Activated B cell treated with CpG ODN at 0.5 μM for 24 hours (primary cell): ENCODE data around the gene MOB3A. TPM values are rescaled to one million over a fixed set of nuclear protein-coding genes. Genes with fewer than 3 reads are reported as not detected.

Experiments used
- ATAC-seq: fragments of 200-7000 bp; cut with Tn5 transposase; one replicate; pipeline ENCODE4 v1.10.0; 2021; ENCODE audit warnings: low read depth, mild to moderate bottlenecking, moderate library complexity
- CTCF ChIA-PET: fragments of 350-600 bp; sonication (Branson Sonifier 250); formaldehyde crosslinking; loops from one replicate; lab custom pipeline; 2021; ENCODE audit warnings: antibody characterized with exemption; lab: Charles Lee
- POLR2A ChIA-PET: fragments of 350-600 bp; sonication (Branson Sonifier 250); formaldehyde crosslinking; loops from one replicate; lab custom pipeline; 2021; ENCODE audit warnings: antibody characterized with exemption; lab: Charles Lee
- DNase-seq: peaks from one replicate; pipeline ENCODE4 v3.0.0; 2022
- H3K27ac Mint-ChIP-seq: one replicate; pipeline ENCODE4 v1.8.0; 2020; ENCODE audit warnings: mixed read lengths
- H3K27me3 Mint-ChIP-seq: one replicate; pipeline ENCODE4 v1.8.0; 2021; ENCODE audit warnings: mixed read lengths
- H3K36me3 Mint-ChIP-seq: one replicate; pipeline ENCODE4 v1.8.0; 2021; ENCODE audit warnings: low read depth, mixed read lengths
- H3K4me1 Mint-ChIP-seq: one replicate; pipeline ENCODE4 v1.8.0; 2021; ENCODE audit warnings: mixed read lengths
- H3K4me3 Mint-ChIP-seq: one replicate; pipeline ENCODE4 v1.8.0; 2020; ENCODE audit warnings: mild to moderate bottlenecking, mixed read lengths
- H3K9me3 Mint-ChIP-seq: one replicate; pipeline ENCODE4 v1.8.0; 2020; ENCODE audit warnings: mixed read lengths
- CTCF ChIP-seq: fragments of 200-600 bp; IDR thresholded peaks from one replicate; pipeline ENCODE4 v1.8.0; 2022; ENCODE audit warnings: antibody characterized with exemption, mild to moderate bottlenecking
- intact Hi-C: fragments of 100-400 bp; cut with micrococcal nuclease; formaldehyde crosslinking; loops from one replicate; pipeline ENCODE4 v1.15.1; 2024
- total RNA-seq: library from RNA; stranded (reverse); gene quantifications from 2 replicates; pipeline ENCODE4 v1.2.3, GENCODE V29; 2022

MOB3A gene
- total RNA-seq, 1 donor from 2014 or later = 189 TPM

- intact Hi-C loops = no loop called here
- ChIA-PET CTCF (no interaction called here), POLR2A (no interaction called here)
- Mint-ChIP-seq H3K4me1 (peaks cover 14% of the 10 kb centered on the region), H3K27me3 (no peaks in the 10 kb centered on the region), H3K4me3 (no peak overlapping the region), H3K27ac (no peak overlapping the region), H3K9me3 (no peaks in the 10 kb centered on the region), H3K36me3 (peaks cover 49% of the 10 kb centered on the region)
- TF ChIP-seq CTCF = no peak
- no peak for DNase-seq
- no peak for ATAC-seq
Measured at GRCh38 chr19:2139385-2140137, 43.4 kb upstream of the MOB3A start.

GRCh38 chr19:2138061-2138728 is 42.1 kb upstream of the MOB3A start:
- Mint-ChIP-seq H3K36me3 (peaks cover 51% of the 10 kb centered on the region), H3K27me3 (no peaks in the 10 kb centered on the region), H3K4me1 (peaks cover 4% of the 10 kb centered on the region), H3K9me3 (no peaks in the 10 kb centered on the region), H3K27ac (no peak overlapping the region), H3K4me3 (no peak overlapping the region)
- no peak for DNase-seq
- intact Hi-C loops = no loop called here
- ChIA-PET POLR2A (interaction anchor here (0.7 kb wide), 1 partner anchor 36 kb away, joined by 8 read pairs; no protein-coding TSS in a partner anchor), CTCF (no interaction called here)
- no peak for TF ChIP-seq CTCF
- ATAC-seq = no peak

GRCh38 chr19:2136796-2137195 is 40.7 kb upstream of the MOB3A start:
- no peak for TF ChIP-seq CTCF
- Mint-ChIP-seq H3K4me1 (peaks cover 4% of the 10 kb centered on the region), H3K27me3 (no peaks in the 10 kb centered on the region), H3K9me3 (no peaks in the 10 kb centered on the region), H3K36me3 (peaks cover 64% of the 10 kb centered on the region), H3K27ac (no peak overlapping the region), H3K4me3 (no peak overlapping the region)
- POLR2A ChIA-PET = interaction anchor here (0.7 kb wide), 1 partner anchor 200 kb away, joined by 4 read pairs; no protein-coding TSS in a partner anchor
- ATAC-seq = no peak
- no peak for DNase-seq
- CTCF ChIA-PET = no interaction called here
- intact Hi-C loops = no loop called here

- ATAC-seq (no peak), DNase-seq (no peak)
- POLR2A ChIA-PET = interaction anchor here (0.5 kb wide), 1 partner anchor 116 kb away, joined by 7 read pairs; no protein-coding TSS in a partner anchor
- Mint-ChIP-seq H3K4me3 (no peak overlapping the region), H3K27me3 (no peaks in the 10 kb centered on the region), H3K9me3 (no peaks in the 10 kb centered on the region), H3K36me3 (peaks cover 64% of the 10 kb centered on the region), H3K4me1 (peaks cover 2% of the 10 kb centered on the region), H3K27ac (no peak overlapping the region)
- intact Hi-C loops = no loop called here
- TF ChIP-seq CTCF = no peak
- CTCF ChIA-PET = no interaction called here
Measured at GRCh38 chr19:2135474-2136402, 39.6 kb upstream of the MOB3A start.
